HG02571 (cell line): ENCODE results near the gene THRB.

Experiments used
- ATAC-seq: cut with Tn5 transposase; IDR thresholded peaks from one replicate; pipeline ENCODE4 v1.9.1; 2021; ENCODE audit warnings: mild to moderate bottlenecking, moderate library complexity; ENCODE audit not compliant: unreplicated experiment

Gene THRB

DNA sequence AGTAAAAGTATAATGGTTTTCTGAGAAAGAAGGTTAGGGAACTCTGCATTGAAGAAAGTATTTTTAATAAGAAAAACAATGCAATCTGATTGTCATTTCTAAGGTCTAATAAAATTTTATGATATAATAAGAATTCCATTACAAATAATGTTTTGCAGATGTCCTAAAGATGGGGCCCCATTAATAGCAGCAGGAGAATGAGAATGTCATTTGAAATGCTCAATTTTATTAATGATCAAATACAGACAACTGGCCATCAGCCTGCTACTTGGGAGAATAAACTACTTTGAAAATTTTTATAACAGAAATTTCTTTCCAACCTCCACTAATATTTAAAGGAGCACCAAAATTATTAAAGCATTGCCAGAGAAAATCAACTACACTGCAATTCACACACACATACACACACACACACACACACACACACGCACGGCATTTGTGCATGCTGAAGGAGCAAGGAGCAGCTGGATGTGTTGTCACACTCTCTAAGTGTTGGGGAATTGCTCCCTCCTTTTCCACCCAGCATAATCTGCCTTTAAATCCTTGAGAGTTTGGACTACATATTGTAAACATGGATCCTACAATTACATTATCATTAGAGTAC, 109.5 kb downstream of the THRB start:
- ATAC-seq = no peak

GRCh38 chr3:24382647-24383046, 112.0 kb downstream of the THRB start:
- no peak for ATAC-seq

- no peak for ATAC-seq
These were observed 114.7 kb downstream of the THRB start for GRCh38 chr3:24379936-24380335.

GRCh38 chr3:24378313-24378712, 116.3 kb downstream of the THRB start:
- no peak for ATAC-seq

DNA sequence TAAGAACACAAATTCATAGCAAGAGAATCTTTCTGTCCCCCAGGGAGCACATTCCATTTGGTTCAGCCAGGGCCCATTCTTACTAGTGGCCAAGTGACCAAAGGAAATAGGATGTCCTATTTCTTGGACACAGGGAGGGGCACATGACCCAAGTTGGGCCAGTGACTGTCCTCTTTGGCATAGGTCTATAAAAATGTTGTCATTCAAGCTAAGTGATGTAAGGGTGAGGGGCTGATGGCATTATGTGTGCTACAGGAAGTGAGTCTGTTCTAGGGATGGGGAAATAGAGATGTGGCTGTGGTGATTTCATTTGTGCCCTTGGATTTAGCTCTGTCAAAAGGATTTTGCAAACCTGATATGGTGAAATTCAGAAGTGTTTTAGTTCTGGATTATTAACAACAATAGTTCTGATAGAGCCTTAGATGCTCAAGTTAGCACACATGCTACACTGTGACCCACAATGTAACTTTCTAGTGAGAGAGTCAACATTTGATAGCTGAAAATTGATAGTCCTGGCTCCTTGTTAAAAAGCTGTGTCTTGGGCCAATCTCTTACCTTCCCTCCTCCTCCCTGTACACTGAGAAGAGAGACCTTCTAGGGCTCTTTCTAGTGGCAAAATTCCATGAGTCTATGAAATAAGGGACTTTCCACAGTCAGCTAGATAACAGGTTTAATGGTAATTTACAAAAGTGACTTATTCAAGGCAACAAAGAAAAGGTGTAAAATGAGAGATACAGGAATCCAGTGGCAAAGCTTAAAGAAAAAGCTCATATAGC, 117.2 kb downstream of the THRB start:
- no peak for ATAC-seq

DNA sequence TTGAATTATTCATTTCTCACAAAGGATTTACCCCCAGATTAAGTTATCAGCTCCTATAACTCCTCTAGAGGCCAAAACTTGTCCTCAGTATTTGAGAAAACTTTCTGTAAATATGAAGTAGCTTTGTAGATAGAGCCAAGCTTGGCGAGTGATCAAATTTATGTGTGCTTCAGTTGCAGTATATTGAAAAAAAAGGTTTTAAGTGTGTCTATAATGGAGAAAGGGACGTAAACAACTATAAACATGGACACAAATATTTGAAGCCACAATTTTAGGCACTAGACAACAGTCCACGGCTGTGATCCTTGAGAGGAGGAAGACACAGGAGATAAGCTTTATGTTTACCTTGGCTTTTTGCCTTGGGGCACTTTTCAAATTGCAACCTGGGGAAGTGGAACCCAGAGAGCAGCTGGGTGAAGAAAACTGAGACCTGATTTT, 118.7 kb downstream of the THRB start:
- ATAC-seq = no peak

DNA sequence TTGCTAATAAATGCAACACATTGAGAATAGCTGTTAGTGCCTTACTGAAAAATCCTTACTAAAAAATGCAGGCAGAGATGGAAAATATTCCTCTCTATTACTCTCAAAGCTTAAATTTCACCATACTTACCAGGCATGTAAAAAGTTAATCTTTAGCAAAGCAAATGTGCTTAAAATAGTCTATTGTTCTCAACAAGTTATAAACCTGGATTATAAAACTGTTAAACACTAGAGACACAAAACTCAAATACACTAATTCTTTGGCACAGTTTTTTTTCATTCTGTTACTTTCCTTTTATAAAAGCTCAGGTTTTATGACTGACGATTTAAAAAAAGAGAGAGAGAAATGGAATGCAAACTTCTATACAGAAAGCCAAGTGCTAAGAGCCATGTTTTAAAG, 119.8 kb downstream of the THRB start:
- no peak for ATAC-seq

GRCh38 chr3:24373198-24373959, 121.3 kb downstream of the THRB start:
- no peak for ATAC-seq

DNA sequence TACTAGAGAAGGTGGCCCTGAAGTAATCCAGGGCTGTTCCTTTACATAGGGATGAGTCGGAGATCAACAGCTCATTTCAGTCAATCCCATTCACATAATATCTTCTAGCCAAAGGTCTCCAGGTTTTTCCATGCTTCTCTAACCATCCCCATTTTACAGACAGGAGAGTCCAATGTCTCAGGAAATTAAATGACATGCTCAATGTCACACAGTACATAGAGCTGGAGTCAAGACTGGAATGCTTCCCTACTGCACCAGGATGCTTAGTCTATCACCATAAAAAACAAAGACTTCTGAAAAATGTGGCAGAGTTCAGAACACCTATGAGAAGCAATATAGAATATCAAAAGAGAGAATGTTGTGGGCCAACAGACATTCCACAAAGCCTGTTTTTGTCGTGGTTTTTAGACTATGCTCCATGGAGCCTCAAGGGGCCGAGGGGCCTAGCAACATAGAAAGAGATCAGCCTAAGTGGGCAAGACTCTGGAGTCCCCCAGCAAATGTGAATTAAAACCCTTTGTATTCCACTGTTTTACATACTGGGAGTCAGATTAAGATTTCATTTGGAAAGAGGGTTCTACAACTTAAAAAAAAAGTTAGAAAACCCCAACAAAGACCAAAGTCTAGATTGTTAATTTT, 122.0 kb downstream of the THRB start:
- no peak for ATAC-seq

DNA sequence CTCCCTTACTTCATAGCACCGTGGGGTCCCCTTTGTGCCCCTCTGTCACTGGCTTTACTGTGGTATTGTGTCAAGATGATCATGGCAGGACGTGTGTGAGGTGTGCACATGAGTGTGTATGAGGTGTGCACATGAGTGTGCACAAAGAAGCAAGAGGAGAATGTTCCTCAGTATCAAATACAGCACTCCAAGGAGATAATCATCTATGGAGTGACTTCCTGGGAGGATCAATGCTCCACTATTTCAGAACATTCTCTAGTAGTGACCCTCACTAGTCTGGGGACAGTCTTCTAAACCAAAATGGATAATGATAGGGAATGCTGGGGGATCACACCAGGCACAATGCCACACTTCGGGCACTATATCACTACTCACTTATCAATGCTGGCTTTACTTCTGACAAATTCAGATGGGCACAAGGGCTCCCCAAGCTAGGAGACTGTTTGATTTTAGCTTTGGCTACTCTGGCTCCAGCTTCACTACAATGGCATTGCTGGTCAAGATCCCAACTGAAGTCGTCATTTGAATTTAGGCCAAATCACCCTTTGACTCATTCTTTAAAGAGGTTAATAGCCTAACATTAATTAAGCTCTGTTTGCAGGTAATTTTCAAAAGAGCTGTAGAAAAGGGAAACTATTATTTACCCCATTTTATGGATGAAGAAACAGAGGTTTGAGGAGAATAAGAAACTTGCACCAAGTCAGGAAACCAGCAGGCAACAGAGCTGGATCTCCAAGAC, 124.1 kb downstream of the THRB start:
- no peak for ATAC-seq

DNA sequence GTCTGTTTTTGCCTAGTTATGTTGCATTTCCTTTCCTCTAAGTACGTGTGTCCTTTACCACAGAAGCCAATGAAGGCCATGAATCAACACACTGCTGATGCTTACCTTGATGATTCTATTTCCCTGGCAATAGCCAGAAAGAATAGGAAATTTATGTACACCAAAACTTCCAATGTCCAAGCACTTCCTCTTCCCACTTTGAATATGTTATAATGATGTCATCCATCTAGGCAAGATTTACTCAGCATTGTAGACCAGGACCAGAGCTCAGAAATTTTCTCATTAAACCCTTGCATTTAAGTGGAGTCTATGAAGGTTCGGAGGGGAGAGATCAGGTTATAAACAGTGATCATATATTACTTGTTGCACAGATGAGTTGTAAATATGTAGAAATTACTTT, 126.0 kb downstream of the THRB start:
- ATAC-seq = no peak

GRCh38 chr3:24367664-24368264, 126.9 kb downstream of the THRB start:
- no peak for ATAC-seq

DNA sequence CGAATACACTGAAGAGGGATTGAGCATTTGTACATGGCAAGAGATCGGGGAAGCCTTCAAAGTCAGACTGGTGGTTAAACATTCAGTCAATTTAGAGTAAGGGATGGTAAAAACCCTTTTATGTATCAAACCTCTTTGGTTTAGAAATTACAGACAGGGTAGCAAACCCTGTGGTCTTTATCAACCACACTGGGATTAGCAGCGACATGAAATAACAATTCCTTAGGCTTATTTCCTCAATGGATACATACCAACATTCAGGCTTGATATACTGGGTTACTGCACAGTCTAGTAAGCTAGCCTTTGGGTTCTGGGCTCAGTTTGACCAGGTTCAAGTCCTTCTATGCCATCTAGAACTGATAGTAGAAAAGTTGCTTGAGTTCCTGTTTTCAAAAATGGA, 127.4 kb downstream of the THRB start:
- no peak for ATAC-seq

GRCh38 chr3:24365168-24365567, 129.5 kb downstream of the THRB start:
- no peak for ATAC-seq

GRCh38 chr3:24364359-24364758, 130.3 kb downstream of the THRB start:
- no peak for ATAC-seq

DNA sequence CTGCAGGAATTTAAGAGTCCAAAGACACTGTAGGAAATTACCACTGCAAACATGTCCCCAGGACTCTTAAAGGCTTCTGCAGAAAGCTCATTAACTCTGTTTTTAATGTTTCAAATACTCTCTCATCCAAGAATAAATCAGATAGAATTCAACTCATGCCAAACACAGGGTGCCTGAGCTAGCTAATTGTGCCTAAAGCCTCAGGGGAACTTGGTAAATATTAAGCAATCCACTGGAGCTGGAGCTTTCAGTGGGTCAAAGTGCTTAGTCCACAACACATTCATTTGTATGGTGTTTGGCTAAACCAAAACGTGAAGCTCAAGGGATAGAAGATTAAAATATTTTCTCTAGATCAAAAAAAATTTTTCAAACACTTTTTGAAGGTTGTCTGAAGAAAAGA, 131.4 kb downstream of the THRB start:
- ATAC-seq = no peak

GRCh38 chr3:24361623-24362022, 133.0 kb downstream of the THRB start:
- no peak for ATAC-seq

GRCh38 chr3:24360957-24361356, 133.7 kb downstream of the THRB start:
- ATAC-seq = no peak

DNA sequence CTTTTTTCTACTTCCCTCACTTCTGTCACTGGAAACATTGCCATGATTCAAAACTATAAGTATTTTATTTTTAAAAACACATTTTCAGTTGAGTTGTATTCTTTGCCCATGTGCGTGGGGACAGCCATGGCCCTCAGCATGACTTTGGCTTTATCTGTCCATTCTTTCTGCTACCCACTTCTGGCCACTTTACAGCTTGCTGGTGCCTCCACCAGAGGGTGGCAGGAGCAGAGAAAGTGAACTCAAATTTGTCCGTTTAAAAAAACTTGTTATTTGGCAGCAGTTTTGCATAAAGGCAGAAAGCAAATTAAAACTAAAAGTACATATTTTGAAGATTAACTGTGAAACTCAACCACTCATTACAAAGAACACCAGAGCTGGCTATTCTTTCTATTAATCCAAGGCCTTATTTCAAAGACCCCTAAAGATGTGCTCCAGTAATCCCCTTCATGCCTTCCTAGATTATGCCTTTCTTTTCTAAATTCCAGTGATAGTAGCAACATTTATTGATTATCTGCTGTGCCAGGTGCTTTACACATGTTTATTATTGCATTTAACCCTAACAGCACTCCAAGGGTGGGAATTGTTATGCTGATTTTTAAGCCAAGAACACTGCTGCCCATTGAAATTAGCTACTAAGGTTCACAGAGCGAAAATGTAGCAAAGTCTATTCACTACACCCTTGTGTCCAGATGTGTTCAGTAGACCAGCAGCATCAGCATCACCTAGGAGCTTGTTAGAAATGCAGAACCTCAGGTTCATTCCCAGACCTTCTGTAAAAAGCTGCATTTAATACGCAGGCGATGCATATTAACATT, 134.8 kb downstream of the THRB start:
- ATAC-seq = no peak

GRCh38 chr3:24359102-24359501, 135.5 kb downstream of the THRB start:
- ATAC-seq = no peak
